OCI-LY3 (cell line): ENCODE results near the gene BAZ2A.

Source experiments
- CTCF ChIP-seq: fragments of 200-600, 300-600 bp; sonication (generic); IDR thresholded peaks from 2 replicates; pipeline ENCODE4 v1.5.1; 2014; ENCODE audit warnings: antibody characterized with exemption, low read length, low read depth
- EZH2phosphoT487 ChIP-seq: fragments of 200-600 bp; shearing (Covaris generic); IDR thresholded peaks from 2 replicates; pipeline ENCODE4 v1.6.1; 2018; ENCODE audit warnings: antibody characterized with exemption, mixed run types, low read depth

GRCh38 chr12:56632701-56633467 lies 2.8 kb upstream of the BAZ2A start:
- peak; percentile 6; the same call in 1 of the 2 replicates for TF ChIP-seq CTCF
- no peak for TF ChIP-seq EZH2phosphoT487
